ENCODE measurements around the gene CEP170B.

DNA sequence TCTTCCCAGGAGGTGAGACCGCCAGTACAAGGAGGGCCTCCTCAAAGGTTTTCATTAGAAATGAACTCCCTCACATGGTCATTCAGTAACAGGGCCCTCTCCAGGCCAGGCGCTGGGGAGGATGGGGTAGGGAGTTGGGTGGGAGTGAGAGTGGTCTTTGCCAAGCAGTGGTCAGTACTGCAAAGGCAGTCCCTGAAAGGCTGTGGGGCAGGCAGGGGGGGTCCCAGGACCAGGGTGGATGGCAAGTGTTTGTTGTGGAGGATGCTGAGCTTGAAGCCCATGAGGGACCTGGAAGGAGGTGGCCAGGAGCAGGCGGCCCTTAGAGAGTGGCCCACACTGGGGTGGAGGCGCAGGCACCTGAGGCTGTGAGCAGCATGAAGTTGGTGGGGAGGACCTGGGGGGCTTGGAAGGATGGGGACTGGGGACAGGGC lies 26.1 kb downstream of the CEP170B start:
- TF ChIP-seq SAP30 (IDR thresholded peaks at IDR 0.05; ENCODE audit: borderline replicate concordance, insufficient read depth, low read depth, low read length, poor library complexity, severe bottlenecking) (no peak), BDP1 (IDR thresholded peaks at IDR 0.05; ENCODE audit: insufficient read depth, insufficient read length) (no peak), ADNP (tag; IDR thresholded peaks at IDR 0.05) (no peak), SIN3B (IDR thresholded peaks at IDR 0.05; ENCODE audit: low read depth) (no peak), RAD51 (IDR thresholded peaks at IDR 0.05; ENCODE audit: borderline replicate concordance, low read depth) (no peak), CEBPG (CRISPR knock-in tag; IDR thresholded peaks at IDR 0.05) (no peak), CEBPG (tag; conservative IDR thresholded peaks at IDR 0.05 in 1 of 2, IDR thresholded peaks at IDR 0.05 in 1 of 2) (no peak), ZNF589 (CRISPR knock-in tag; IDR thresholded peaks at IDR 0.05; ENCODE audit: low read depth) (no peak), SIX5 (IDR thresholded peaks at IDR 0.05; ENCODE audit: borderline replicate concordance in 1 of 2, insufficient read depth in 1 of 2, low read depth in 1 of 2, low read length in 2 of 2) (no peak), ARNT (IDR thresholded peaks at IDR 0.05) (no peak)
- TF ChIP-seq, protein P1, sequence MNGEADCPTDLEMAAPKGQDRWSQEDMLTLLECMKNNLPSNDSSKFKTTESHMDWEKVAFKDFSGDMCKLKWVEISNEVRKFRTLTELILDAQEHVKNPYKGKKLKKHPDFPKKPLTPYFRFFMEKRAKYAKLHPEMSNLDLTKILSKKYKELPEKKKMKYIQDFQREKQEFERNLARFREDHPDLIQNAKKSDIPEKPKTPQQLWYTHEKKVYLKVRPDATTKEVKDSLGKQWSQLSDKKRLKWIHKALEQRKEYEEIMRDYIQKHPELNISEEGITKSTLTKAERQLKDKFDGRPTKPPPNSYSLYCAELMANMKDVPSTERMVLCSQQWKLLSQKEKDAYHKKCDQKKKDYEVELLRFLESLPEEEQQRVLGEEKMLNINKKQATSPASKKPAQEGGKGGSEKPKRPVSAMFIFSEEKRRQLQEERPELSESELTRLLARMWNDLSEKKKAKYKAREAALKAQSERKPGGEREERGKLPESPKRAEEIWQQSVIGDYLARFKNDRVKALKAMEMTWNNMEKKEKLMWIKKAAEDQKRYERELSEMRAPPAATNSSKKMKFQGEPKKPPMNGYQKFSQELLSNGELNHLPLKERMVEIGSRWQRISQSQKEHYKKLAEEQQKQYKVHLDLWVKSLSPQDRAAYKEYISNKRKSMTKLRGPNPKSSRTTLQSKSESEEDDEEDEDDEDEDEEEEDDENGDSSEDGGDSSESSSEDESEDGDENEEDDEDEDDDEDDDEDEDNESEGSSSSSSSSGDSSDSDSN (IDR thresholded peaks at IDR 0.05; ENCODE audit: borderline replicate concordance in 1 of 2, low read depth in 2 of 2, low read length in 2 of 2): no peak
- TF ChIP-seq, protein P2, sequence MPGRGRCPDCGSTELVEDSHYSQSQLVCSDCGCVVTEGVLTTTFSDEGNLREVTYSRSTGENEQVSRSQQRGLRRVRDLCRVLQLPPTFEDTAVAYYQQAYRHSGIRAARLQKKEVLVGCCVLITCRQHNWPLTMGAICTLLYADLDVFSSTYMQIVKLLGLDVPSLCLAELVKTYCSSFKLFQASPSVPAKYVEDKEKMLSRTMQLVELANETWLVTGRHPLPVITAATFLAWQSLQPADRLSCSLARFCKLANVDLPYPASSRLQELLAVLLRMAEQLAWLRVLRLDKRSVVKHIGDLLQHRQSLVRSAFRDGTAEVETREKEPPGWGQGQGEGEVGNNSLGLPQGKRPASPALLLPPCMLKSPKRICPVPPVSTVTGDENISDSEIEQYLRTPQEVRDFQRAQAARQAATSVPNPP (IDR thresholded peaks at IDR 0.05; ENCODE audit: borderline replicate concordance, insufficient read depth, insufficient read length): no peak
- TF ChIP-seq, protein P3, sequence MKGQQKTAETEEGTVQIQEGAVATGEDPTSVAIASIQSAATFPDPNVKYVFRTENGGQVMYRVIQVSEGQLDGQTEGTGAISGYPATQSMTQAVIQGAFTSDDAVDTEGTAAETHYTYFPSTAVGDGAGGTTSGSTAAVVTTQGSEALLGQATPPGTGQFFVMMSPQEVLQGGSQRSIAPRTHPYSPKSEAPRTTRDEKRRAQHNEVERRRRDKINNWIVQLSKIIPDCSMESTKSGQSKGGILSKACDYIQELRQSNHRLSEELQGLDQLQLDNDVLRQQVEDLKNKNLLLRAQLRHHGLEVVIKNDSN (CRISPR knock-in tag; IDR thresholded peaks at IDR 0.05): no peak

Measured in K562 (cell line).